ENCODE results near the gene CDC23.
"Not testable (repeated sequence)": the region's sequence is repeated elsewhere in the genome, so short reads cannot be mapped to it uniquely, and the experiment has no call there.

Gene CDC23

DNA sequence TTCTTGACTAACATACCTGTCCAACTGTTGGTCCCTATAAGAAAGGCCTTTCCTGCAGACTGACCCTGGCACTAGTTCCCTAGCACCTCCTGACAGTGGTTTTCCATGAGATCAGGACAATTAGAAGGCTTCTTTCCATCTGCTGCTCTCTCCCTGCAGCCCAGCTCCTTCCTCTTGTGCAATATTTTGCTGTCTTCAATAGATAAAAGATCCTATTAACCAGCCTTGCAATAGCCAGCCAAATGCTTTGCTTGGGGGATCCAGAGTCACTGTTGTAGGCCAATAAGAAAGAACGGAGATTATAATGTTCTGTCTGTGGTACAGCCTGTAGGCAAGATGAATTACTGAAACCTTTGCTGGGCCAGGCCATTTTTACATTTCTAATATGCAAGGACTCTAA lies 55.5 kb downstream of the CDC23 start:
- H3K4me2 ChIP-seq (ENCODE audit: low read depth, low read length, poor library complexity, severe bottlenecking): no peak overlapping the region
- H2AFZ ChIP-seq (ENCODE audit: low read depth, low read length, severe bottlenecking): no peak overlapping the region
- H3K9me3 ChIP-seq (ENCODE audit: insufficient read depth, low read length): no peaks in the 10 kb centered on the region
- H3F3A ChIP-seq (ENCODE audit: insufficient read depth): no peaks in the 10 kb centered on the region
- no peak overlapping the region for H3K27ac ChIP-seq (ENCODE audit: low read depth, low read length)
- no peaks in the 10 kb centered on the region for H3K79me2 ChIP-seq (ENCODE audit: insufficient read depth, low read length)
- H3K9me2 ChIP-seq (replicated peaks; ENCODE audit: insufficient read depth, low read length): no peaks in the 10 kb centered on the region
- H3K4me3 ChIP-seq (ENCODE audit: insufficient read depth, low read length, poor library complexity, severe bottlenecking): no peak overlapping the region
- H3K9ac ChIP-seq (ENCODE audit: low read length): no peak overlapping the region
- H4K20me1 ChIP-seq (ENCODE audit: low read depth, low read length): no peaks in the 10 kb centered on the region
- H3K27me3 ChIP-seq (ENCODE audit: low read length): no peaks in the 10 kb centered on the region
- TF ChIP-seq, protein P1, sequence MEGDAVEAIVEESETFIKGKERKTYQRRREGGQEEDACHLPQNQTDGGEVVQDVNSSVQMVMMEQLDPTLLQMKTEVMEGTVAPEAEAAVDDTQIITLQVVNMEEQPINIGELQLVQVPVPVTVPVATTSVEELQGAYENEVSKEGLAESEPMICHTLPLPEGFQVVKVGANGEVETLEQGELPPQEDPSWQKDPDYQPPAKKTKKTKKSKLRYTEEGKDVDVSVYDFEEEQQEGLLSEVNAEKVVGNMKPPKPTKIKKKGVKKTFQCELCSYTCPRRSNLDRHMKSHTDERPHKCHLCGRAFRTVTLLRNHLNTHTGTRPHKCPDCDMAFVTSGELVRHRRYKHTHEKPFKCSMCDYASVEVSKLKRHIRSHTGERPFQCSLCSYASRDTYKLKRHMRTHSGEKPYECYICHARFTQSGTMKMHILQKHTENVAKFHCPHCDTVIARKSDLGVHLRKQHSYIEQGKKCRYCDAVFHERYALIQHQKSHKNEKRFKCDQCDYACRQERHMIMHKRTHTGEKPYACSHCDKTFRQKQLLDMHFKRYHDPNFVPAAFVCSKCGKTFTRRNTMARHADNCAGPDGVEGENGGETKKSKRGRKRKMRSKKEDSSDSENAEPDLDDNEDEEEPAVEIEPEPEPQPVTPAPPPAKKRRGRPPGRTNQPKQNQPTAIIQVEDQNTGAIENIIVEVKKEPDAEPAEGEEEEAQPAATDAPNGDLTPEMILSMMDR (IDR thresholded peaks at IDR 0.05; ENCODE audit: insufficient read depth, low read length, poor library complexity, severe bottlenecking): no peak
- TF ChIP-seq EZH2phosphoT487 (conservative IDR thresholded peaks at IDR 0.05; ENCODE audit: low read length): no peak
- peaks cover 9% of the 10 kb centered on the region; the same call in 1 of the 2 replicates for H3K36me3 ChIP-seq (ENCODE audit: low read length)

DNA sequence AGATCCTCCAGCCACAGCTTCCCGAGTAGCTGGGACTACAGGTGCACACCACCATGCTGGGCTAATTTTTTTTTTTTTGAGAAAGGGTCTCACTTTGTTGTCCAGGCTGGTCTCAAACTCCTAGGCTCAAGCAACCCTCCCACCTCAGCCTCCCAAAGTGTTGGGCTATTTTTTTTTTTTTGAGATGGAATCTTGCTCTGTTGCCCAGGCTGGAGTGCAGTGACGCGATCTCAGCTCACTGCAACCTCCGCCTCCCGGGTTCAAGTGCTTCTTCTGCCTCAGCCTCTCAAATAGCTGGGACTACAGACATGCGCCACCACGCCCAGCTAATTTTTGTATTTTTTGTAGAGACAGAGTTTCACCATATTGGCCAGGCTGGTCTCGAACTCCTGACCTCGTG lies 57.1 kb downstream of the CDC23 start:
- H3K27ac ChIP-seq (ENCODE audit: low read depth, low read length); H3K4me2 ChIP-seq (ENCODE audit: low read depth, low read length, poor library complexity, severe bottlenecking); H3K4me3 ChIP-seq (ENCODE audit: insufficient read depth, low read length, poor library complexity, severe bottlenecking); H3F3A ChIP-seq (ENCODE audit: insufficient read depth); H3K36me3 ChIP-seq (ENCODE audit: low read length); H4K20me1 ChIP-seq (ENCODE audit: low read depth, low read length); H3K9ac ChIP-seq (ENCODE audit: low read length); H3K79me2 ChIP-seq (ENCODE audit: insufficient read depth, low read length); H3K9me3 ChIP-seq (ENCODE audit: insufficient read depth, low read length); H3K9me2 ChIP-seq (replicated peaks; ENCODE audit: insufficient read depth, low read length); H3K27me3 ChIP-seq (ENCODE audit: low read length); H2AFZ ChIP-seq (ENCODE audit: low read depth, low read length, severe bottlenecking): not testable (repeated sequence)

DNA sequence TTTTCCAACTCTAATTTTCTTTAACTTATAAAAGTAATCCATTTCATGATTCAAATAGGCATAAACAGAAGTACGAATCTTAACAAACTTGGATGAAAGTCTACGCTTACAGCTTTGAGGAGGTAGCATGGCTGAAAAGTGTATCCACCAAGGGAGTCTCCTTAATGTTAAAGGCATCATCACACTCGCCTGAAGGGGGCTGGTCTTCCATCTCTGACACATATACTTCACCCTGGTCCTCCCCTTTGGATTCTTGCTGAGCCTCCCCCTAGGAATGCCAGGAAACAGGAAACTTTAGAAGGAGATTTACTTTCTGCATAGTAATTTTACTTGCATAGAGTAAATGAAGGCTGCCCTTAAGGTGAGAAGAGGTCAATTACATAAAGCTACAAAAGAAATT lies 63.6 kb downstream of the CDC23 start:
- H3F3A ChIP-seq (ENCODE audit: insufficient read depth): no peaks in the 10 kb centered on the region
- TF ChIP-seq, protein P1 (IDR thresholded peaks at IDR 0.05; ENCODE audit: insufficient read depth, low read length, poor library complexity, severe bottlenecking): no peak
- TF ChIP-seq EZH2phosphoT487 (conservative IDR thresholded peaks at IDR 0.05; ENCODE audit: low read length): no peak
- H4K20me1 ChIP-seq (ENCODE audit: low read depth, low read length): no peaks in the 10 kb centered on the region

DNA sequence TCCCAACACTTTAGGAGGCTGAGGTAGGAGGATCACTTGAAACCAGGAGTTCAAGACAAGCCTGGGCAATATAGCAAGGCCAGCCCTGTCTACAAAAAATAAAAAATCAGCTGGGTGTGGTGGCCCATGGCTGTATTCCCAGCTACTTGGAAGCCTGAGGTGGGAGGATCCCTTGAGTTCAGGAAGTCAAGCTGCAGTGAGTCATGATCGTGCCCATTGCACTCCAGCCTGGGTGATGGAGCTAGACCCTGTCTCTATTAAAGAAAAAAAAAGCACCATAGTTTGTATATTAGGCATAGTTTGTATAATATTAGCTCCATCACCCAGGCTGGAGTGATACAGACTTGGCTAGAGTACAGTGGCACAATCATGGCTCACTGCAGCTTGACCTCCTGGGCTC lies 64.3 kb downstream of the CDC23 start:
- Histone ChIP-seq H3K36me3 (ENCODE audit: low read length) (no peaks in the 10 kb centered on the region), H3F3A (ENCODE audit: insufficient read depth) (no peaks in the 10 kb centered on the region), H3K4me3 (ENCODE audit: insufficient read depth, low read length, poor library complexity, severe bottlenecking) (no peak overlapping the region), H3K9me2 (replicated peaks; ENCODE audit: insufficient read depth, low read length) (no peaks in the 10 kb centered on the region), H2AFZ (ENCODE audit: low read depth, low read length, severe bottlenecking) (no peak overlapping the region), H3K79me2 (ENCODE audit: insufficient read depth, low read length) (no peaks in the 10 kb centered on the region), H3K9me3 (ENCODE audit: insufficient read depth, low read length) (no peaks in the 10 kb centered on the region), H4K20me1 (ENCODE audit: low read depth, low read length) (no peaks in the 10 kb centered on the region), H3K4me2 (ENCODE audit: low read depth, low read length, poor library complexity, severe bottlenecking) (no peak overlapping the region), H3K27me3 (ENCODE audit: low read length) (no peaks in the 10 kb centered on the region), H3K27ac (ENCODE audit: low read depth, low read length) (no peak overlapping the region), H3K9ac (ENCODE audit: low read length) (no peak overlapping the region)
- TF ChIP-seq EZH2phosphoT487 (conservative IDR thresholded peaks at IDR 0.05; ENCODE audit: low read length): no peak
- TF ChIP-seq, protein P1 (IDR thresholded peaks at IDR 0.05; ENCODE audit: insufficient read depth, low read length, poor library complexity, severe bottlenecking): no peak

More for the DNA sequence above, 63.6 kb downstream of the CDC23 start:
- no peak overlapping the region for H3K4me2 ChIP-seq (ENCODE audit: low read depth, low read length, poor library complexity, severe bottlenecking)
- H3K27ac ChIP-seq (ENCODE audit: low read depth, low read length): no peak overlapping the region
- no peak overlapping the region for H2AFZ ChIP-seq (ENCODE audit: low read depth, low read length, severe bottlenecking)
- no peaks in the 10 kb centered on the region for H3K79me2 ChIP-seq (ENCODE audit: insufficient read depth, low read length)
- H3K4me3 ChIP-seq (ENCODE audit: insufficient read depth, low read length, poor library complexity, severe bottlenecking): no peak overlapping the region
- H3K36me3 ChIP-seq (ENCODE audit: low read length): no peaks in the 10 kb centered on the region
- no peaks in the 10 kb centered on the region for H3K27me3 ChIP-seq (ENCODE audit: low read length)
- no peaks in the 10 kb centered on the region for H3K9me3 ChIP-seq (ENCODE audit: insufficient read depth, low read length)
- no peaks in the 10 kb centered on the region for H3K9me2 ChIP-seq (replicated peaks; ENCODE audit: insufficient read depth, low read length)
- no peak overlapping the region for H3K9ac ChIP-seq (ENCODE audit: low read length)

DNA sequence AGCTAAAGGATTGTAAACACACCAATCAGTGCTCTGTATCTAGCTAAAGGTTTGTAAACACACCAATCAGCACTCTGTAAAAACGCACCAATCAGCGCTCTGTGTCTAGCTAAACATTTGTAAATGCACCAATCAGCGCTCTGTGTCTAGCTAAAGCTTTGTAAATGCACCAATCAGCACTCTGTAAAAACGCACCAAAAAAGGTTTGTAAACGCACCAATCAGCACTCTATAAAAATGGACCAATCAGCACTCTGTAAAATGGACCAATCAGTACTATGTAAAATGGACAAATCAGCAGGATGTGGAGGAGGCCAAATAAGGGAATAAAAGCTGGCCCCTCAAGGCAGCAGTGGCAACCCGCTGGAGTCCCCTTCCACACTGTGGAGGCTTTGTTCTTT lies 69.5 kb downstream of the CDC23 start:
- not testable (repeated sequence) for H3K79me2 ChIP-seq (ENCODE audit: insufficient read depth, low read length); H3K9me2 ChIP-seq (replicated peaks; ENCODE audit: insufficient read depth, low read length); H3K27me3 ChIP-seq (ENCODE audit: low read length); H3K9ac ChIP-seq (ENCODE audit: low read length); H3F3A ChIP-seq (ENCODE audit: insufficient read depth); H4K20me1 ChIP-seq (ENCODE audit: low read depth, low read length); H3K27ac ChIP-seq (ENCODE audit: low read depth, low read length); H3K36me3 ChIP-seq (ENCODE audit: low read length); H3K9me3 ChIP-seq (ENCODE audit: insufficient read depth, low read length); H3K4me2 ChIP-seq (ENCODE audit: low read depth, low read length, poor library complexity, severe bottlenecking); H3K4me3 ChIP-seq (ENCODE audit: insufficient read depth, low read length, poor library complexity, severe bottlenecking); H2AFZ ChIP-seq (ENCODE audit: low read depth, low read length, severe bottlenecking)
